Astrocyte of the spinal cord (primary cell): Measurements from ENCODE around the gene TC2N.
"Not testable (repeated sequence)": the region's sequence is repeated elsewhere in the genome, so short reads cannot be mapped to it uniquely, and the experiment has no call there.

Experiments
- DNase-seq: peaks from one replicate; pipeline ENCODE4 v3.0.0; 2011; ENCODE audit warnings: low read depth, low spot score
- H3K4me3 ChIP-seq: 2 replicates; pipeline ENCODE4 v1.5.1; 2011; ENCODE audit warnings: low read depth, mild to moderate bottlenecking, low read length, moderate library complexity
- CTCF ChIP-seq: IDR thresholded peaks from 2 replicates; pipeline ENCODE4 v1.5.1; 2012; ENCODE audit warnings: low read depth, mild to moderate bottlenecking, low read length, inconsistent platforms
- in situ Hi-C: cut with HindIII; loops from 2 replicates; pipeline ENCODE4 v1.10.0; 2017; ENCODE audit warnings: low sequenced_read_pairs

TC2N gene

GRCh38 chr14:91817566-91818325 lies 49.6 kb downstream of the TC2N start:
- in situ Hi-C loops = no loop called here
- no peak for DNase-seq
- no peak for TF ChIP-seq CTCF
- H3K4me3 ChIP-seq = no peak overlapping the region

GRCh38 chr14:91814317-91814716 lies 53.0 kb downstream of the TC2N start:
- TF ChIP-seq CTCF = no peak
- H3K4me3 ChIP-seq = no peak overlapping the region
- in situ Hi-C loops = no loop called here
- no peak for DNase-seq

- no peak for TF ChIP-seq CTCF
- no peak for DNase-seq
- in situ Hi-C loops = no loop called here
- no peak overlapping the region for H3K4me3 ChIP-seq
These were observed 56.6 kb downstream of the TC2N start for GRCh38 chr14:91810699-91811098.

GRCh38 chr14:91806716-91807115 lies 60.6 kb downstream of the TC2N start:
- no peak for TF ChIP-seq CTCF
- in situ Hi-C loops = no loop called here

GRCh38 chr14:91806094-91806493 lies 61.2 kb downstream of the TC2N start:
- in situ Hi-C loops, DNase-seq, H3K4me3 ChIP-seq: not testable (repeated sequence)

More at GRCh38 chr14:91806716-91807115, 60.6 kb downstream of the TC2N start:
- DNase-seq = no peak
- H3K4me3 ChIP-seq = no peak overlapping the region

- no peak for TF ChIP-seq CTCF
- H3K4me3 ChIP-seq = no peak overlapping the region
- DNase-seq = no peak
- in situ Hi-C loops = no loop called here
These were observed 61.7 kb downstream of the TC2N start for GRCh38 chr14:91805659-91806058.

- in situ Hi-C loops = no loop called here
- H3K4me3 ChIP-seq = no peak overlapping the region
- no peak for DNase-seq
- no peak for TF ChIP-seq CTCF
These were observed 66.0 kb downstream of the TC2N start for GRCh38 chr14:91801358-91801757.
